ENCODE measurements around the gene AUTS2. TPM values are rescaled to one million over a fixed set of nuclear protein-coding genes. Genes with fewer than 3 reads are reported as not detected.

The AUTS2 gene
- total RNA-seq, 1 experiment from 2014 or later, result 256 TPM

GRCh38 chr7:69820479-69821192 is 222.4 kb downstream of the AUTS2 start:
- Histone ChIP-seq H2AFZ (ENCODE audit: low read length) (no peak overlapping the region), H3K14ac (ENCODE audit: insufficient read depth, low read length) (no peak overlapping the region), H3K23ac (ENCODE audit: insufficient read length, low read depth, low read length) (no peak overlapping the region), H4K8ac (replicated peaks; ENCODE audit: insufficient read length, low read depth, low read length) (no peak overlapping the region), H3K23me2 (ENCODE audit: insufficient read length, low read depth, low read length, poor library complexity, severe bottlenecking) (no peaks in the 10 kb centered on the region), H4K20me1 (ENCODE audit: control insufficient read depth, insufficient read depth, insufficient read length) (no peaks in the 10 kb centered on the region), H2BK20ac (ENCODE audit: low read depth, low read length, poor library complexity, severe bottlenecking) (no peak overlapping the region), H4K5ac (ENCODE audit: insufficient read length, low read depth, low read length) (no peak overlapping the region), H2AK5ac (ENCODE audit: insufficient read length, low read length) (no peak overlapping the region), H2BK120ac (ENCODE audit: low read depth, low read length, poor library complexity, severe bottlenecking) (no peak overlapping the region), H3K27me3 (ENCODE audit: insufficient read depth, low read length) (no peaks in the 10 kb centered on the region), H3T11ph (ENCODE audit: low read length) (no peak overlapping the region), H2BK12ac (ENCODE audit: insufficient read length, low read depth, low read length) (no peak overlapping the region), H4K91ac (ENCODE audit: insufficient read length, low read depth, low read length) (no peak overlapping the region), H3K18ac (ENCODE audit: insufficient read length, low read depth, low read length) (no peak overlapping the region), H3K79me1 (ENCODE audit: insufficient read depth, low read depth, low read length, poor library complexity, severe bottlenecking) (no peaks in the 10 kb centered on the region), H3K4me2 (ENCODE audit: insufficient read depth, insufficient read length, low read length) (no peak overlapping the region), H2BK5ac (ENCODE audit: insufficient read length, low read length) (no peak overlapping the region), H3K79me2 (ENCODE audit: insufficient read depth, low read length) (no peaks in the 10 kb centered on the region), H3K9ac (ENCODE audit: extremely low read depth, insufficient read length, low read length) (no peak overlapping the region), H2BK15ac (ENCODE audit: low read depth, low read length) (no peak overlapping the region), H3K4ac (ENCODE audit: low read depth, low read length) (no peak overlapping the region), H3K27ac (ENCODE audit: insufficient read length, low read depth, low read length) (no peak overlapping the region), H3K4me1 (ENCODE audit: insufficient read depth, low read length) (no peaks in the 10 kb centered on the region; the same call in none of the 2 replicates), H3K9me3 (ENCODE audit: control insufficient read depth, low read depth, low read length) (no peaks in the 10 kb centered on the region), H3K56ac (ENCODE audit: insufficient read length, low read depth, low read length) (no peak overlapping the region)
- H3K9me3 Mint-ChIP-seq, result no peaks in the 10 kb centered on the region
- WGBS (ENCODE audit: extremely low coverage, insufficient read length, low lambda C conversion rate), result no CpG with 5 or more reads among the region's 3 CpGs
- no peak overlapping the region; a peak in 1 of 7 replicates for H3K27ac Mint-ChIP-seq
- H3K36me3 Mint-ChIP-seq (ENCODE audit: insufficient read depth in 1 of 3, low read depth in 3 of 3), result no peaks in the 10 kb centered on the region
- no peaks in the 10 kb centered on the region for H3K27me3 Mint-ChIP-seq (ENCODE audit: low read depth)
- peaks cover 37 to 39% of the 10 kb centered on the region in 2 experiments for H3K4me1 Mint-ChIP-seq
- TF ChIP-seq CTCF (conservative IDR thresholded peaks at IDR 0.05), result no peak
- H3K4me3 Mint-ChIP-seq, result no peak overlapping the region
- no peak for DNase-seq

All from H9 (cell line).